Dendritic cell treated with granulocyte-macrophage colony-stimulating factor and Interleukin-4, amounts not matched to agents 40 ng/mL and 50 ng/mL, for 4 days (primary cell): Measurements from ENCODE around the gene SP140.
"Not testable (repeated sequence)": the region's sequence is repeated elsewhere in the genome, so short reads cannot be mapped to it uniquely, and the experiment has no call there.

Experiments
- H3K27ac Mint-ChIP-seq: one replicate; pipeline ENCODE4 v1.8.0; 2022; ENCODE audit warnings: mild to moderate bottlenecking, mixed read lengths
- H3K27me3 Mint-ChIP-seq: one replicate; pipeline ENCODE4 v1.8.0; 2022; ENCODE audit warnings: mild to moderate bottlenecking, mixed read lengths
- H3K36me3 Mint-ChIP-seq: one replicate; pipeline ENCODE4 v1.8.0; 2022; ENCODE audit warnings: low read depth, mixed read lengths
- H3K4me1 Mint-ChIP-seq: one replicate; pipeline ENCODE4 v1.8.0; 2022; ENCODE audit warnings: low read depth, mixed read lengths
- H3K4me3 Mint-ChIP-seq: one replicate; pipeline ENCODE4 v1.8.0; 2022; ENCODE audit warnings: mild to moderate bottlenecking, moderate library complexity, mixed read lengths
- H3K9me3 Mint-ChIP-seq: one replicate; pipeline ENCODE4 v1.8.0; 2022; ENCODE audit warnings: mixed read lengths
- intact Hi-C: fragments of 100-400 bp; cut with micrococcal nuclease; formaldehyde crosslinking; loops from one replicate; pipeline ENCODE4 v1.15.0; 2022

The SP140 gene

DNA sequence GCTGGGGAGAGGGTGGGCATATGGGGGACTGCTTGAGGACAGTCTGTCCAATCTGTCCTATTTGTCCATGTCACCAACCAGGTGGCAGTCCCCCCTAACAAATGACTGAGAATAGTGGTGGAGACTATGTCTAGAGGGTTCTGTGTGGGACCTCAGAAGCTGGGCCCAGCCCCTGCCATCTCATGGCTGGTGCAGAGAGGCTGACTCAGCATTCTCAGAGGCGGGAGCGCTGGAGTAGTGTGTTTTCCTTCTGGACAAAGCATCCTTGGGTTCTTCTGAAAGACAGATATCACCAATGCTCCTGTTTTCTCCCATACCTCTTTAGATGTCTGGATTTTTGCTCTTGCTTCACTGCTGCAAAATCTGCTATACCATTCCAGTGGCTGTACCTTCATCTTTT lies 57.4 kb downstream of the SP140 start:
- intact Hi-C loops, result no loop called here
- Mint-ChIP-seq H3K27ac (no peak overlapping the region), H3K27me3 (peaks cover 4% of the 10 kb centered on the region), H3K4me1 (no peaks in the 10 kb centered on the region), H3K36me3 (no peaks in the 10 kb centered on the region), H3K9me3 (no peaks in the 10 kb centered on the region), H3K4me3 (no peak overlapping the region)

DNA sequence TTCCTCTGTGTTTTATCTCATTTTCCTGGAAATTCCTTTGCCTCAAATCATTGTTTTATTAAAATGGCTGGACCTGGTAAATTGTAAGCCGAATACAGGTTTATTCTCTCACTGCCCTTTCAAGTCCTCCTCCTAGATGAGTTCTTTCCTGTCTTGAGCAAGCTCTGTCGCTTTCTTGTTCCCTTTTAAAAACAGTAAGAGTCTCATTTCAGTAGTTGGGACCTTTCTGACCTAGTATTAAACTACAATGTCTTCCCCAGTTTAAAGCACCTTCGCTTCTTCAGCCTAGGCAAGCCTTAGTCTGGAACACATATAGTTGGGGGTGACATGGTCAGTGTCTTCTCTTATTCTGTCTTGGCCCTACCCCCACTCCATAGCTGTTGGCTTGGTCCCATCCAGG lies 60.5 kb downstream of the SP140 start:
- Mint-ChIP-seq H3K27ac (no peak overlapping the region), H3K27me3 (peaks cover 2% of the 10 kb centered on the region), H3K4me1 (no peaks in the 10 kb centered on the region), H3K36me3 (no peaks in the 10 kb centered on the region), H3K9me3 (no peaks in the 10 kb centered on the region), H3K4me3 (no peak overlapping the region)
- intact Hi-C loops, result no loop called here

- H3K4me3 Mint-ChIP-seq, intact Hi-C loops, H3K9me3 Mint-ChIP-seq, H3K4me1 Mint-ChIP-seq, H3K36me3 Mint-ChIP-seq, H3K27ac Mint-ChIP-seq, H3K27me3 Mint-ChIP-seq: not testable (repeated sequence)
Observed at GRCh38 chr2:230289311-230289710, 63.8 kb downstream of the SP140 start.

DNA sequence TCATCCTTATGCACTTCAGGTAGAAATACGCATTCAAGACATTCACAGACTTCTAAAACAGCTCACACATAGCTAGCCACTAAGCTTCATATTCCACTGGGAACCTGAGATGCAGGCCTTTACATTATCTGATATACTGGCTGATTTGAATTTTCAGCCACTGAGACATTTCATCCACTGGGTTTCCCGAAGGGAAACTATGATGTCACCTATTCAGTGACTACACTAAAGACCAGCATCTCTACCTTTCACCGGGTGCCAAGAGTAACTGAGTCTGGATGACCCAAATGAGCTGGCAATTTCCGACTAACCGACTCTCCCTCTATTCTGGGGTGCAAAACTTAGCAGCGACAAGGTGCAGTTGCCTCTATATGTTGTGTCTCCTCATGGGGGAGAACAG lies 69.7 kb downstream of the SP140 start:
- H3K4me3 Mint-ChIP-seq, result no peak overlapping the region
- H3K27me3 Mint-ChIP-seq, result no peaks in the 10 kb centered on the region
- intact Hi-C loops, result no loop called here
- H3K36me3 Mint-ChIP-seq, result no peaks in the 10 kb centered on the region
- H3K4me1 Mint-ChIP-seq, result no peaks in the 10 kb centered on the region
- H3K9me3 Mint-ChIP-seq, result peaks cover 19% of the 10 kb centered on the region
- no peak overlapping the region for H3K27ac Mint-ChIP-seq

GRCh38 chr2:230296917-230297316 lies 71.4 kb downstream of the SP140 start:
- H3K4me3 Mint-ChIP-seq, result no peak overlapping the region
- no peaks in the 10 kb centered on the region for H3K4me1 Mint-ChIP-seq
- intact Hi-C loops, result no loop called here
- peaks cover 33% of the 10 kb centered on the region for H3K9me3 Mint-ChIP-seq
- no peaks in the 10 kb centered on the region for H3K27me3 Mint-ChIP-seq
- H3K36me3 Mint-ChIP-seq, result no peaks in the 10 kb centered on the region
- H3K27ac Mint-ChIP-seq, result no peak overlapping the region

DNA sequence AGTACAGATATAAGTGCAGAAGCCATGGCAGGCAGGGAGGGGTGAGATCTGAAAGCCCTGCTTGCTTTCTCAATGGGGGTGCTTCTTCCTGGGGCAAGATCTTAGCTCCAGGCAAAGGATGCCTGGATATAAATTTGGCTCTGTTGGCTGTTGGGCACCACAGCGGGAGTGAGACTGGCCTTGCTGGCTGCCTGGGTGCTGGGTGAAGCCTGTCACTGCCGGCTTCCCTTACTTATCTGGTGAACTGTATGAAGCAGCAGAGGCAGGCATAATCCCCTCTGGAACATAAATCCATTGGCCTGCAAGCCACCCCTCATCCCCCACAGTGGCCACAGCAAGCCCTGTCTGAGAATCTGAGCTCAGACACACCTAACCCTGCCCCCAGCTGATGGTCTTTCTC lies 74.1 kb downstream of the SP140 start:
- H3K27me3 Mint-ChIP-seq, result no peaks in the 10 kb centered on the region
- H3K4me3 Mint-ChIP-seq, result no peak overlapping the region
- H3K4me1 Mint-ChIP-seq, result no peaks in the 10 kb centered on the region
- H3K9me3 Mint-ChIP-seq, result peaks cover 59% of the 10 kb centered on the region
- no peak overlapping the region for H3K27ac Mint-ChIP-seq
- intact Hi-C loops, result no loop called here
- H3K36me3 Mint-ChIP-seq, result no peaks in the 10 kb centered on the region

DNA sequence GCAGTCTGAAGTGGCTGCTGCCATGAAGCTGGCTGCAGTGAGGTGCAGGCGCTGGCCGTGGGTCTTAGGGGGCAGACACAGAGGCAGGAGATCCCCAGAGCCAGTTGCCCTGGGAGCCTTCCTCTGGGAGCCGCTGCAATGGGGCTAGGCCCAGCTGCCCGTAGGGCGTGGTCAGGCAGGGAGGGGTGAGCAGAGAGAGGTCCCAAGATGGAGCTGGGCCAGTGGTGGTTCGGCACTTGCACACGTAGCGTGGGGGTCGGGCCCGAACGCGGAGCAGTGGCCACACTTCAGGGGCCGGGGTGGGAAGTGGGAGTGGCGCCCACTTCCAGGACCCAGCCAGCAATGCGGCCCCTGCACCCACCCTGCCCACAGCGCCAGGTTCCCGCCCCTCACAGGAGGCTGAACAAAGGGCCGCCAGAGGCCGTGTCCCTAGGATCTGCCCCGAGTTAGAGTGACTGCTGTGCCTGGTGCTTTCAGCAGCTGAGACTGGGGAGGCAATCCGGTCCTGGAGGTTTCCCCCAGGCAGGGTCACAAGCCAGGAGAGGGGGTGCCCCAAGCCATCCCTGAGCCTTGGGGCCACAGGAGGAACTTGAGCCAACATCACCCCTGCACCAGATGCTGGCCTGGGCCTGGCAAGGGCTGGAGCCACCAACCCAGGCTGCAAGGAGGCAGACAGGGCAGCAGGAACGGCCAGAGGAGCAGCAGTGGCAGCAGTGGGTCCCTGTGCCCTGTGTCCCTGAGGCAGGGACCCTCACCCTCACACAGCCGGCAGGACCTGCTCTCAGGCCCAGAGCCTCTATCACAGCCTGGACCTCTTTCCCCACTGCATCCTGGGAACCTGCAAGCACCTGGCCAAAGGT lies 80.1 kb downstream of the SP140 start:
- intact Hi-C loops, result no loop called here
- Mint-ChIP-seq H3K9me3 (peaks cover 45% of the 10 kb centered on the region), H3K27ac (no peak overlapping the region)

DNA sequence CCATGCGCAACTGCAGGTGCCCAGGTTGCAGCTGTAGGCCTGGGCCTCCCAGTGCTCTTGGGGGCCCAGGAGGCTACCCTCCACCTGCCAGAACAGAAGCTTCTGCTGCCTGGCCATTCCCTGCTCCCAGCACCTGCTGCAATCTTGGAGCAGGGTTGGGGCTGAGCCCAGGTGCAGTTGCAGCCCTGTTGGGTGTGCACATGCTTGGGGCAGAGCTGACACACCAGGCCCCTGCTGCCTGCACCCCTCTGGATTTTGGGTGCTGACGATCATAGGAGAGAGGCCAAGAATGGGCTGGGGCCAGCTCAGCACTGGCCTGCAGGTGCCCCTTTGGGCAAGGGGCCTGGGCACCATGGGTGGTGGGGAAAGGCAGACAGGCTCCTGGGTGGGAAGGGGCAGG lies 80.9 kb downstream of the SP140 start:
- no peaks in the 10 kb centered on the region for H3K27me3 Mint-ChIP-seq
- intact Hi-C loops, result no loop called here
- H3K9me3 Mint-ChIP-seq, result peaks cover 40% of the 10 kb centered on the region
- H3K27ac Mint-ChIP-seq, result no peak overlapping the region
- H3K36me3 Mint-ChIP-seq, result no peaks in the 10 kb centered on the region
- no peaks in the 10 kb centered on the region for H3K4me1 Mint-ChIP-seq
- no peak overlapping the region for H3K4me3 Mint-ChIP-seq

More for the DNA sequence above, 80.1 kb downstream of the SP140 start:
- H3K4me3 Mint-ChIP-seq, result no peak overlapping the region
- no peaks in the 10 kb centered on the region for H3K27me3 Mint-ChIP-seq
- H3K36me3 Mint-ChIP-seq, result no peaks in the 10 kb centered on the region
- H3K4me1 Mint-ChIP-seq, result no peaks in the 10 kb centered on the region

- intact Hi-C loops, result no loop called here
- H3K4me1 Mint-ChIP-seq, result no peaks in the 10 kb centered on the region
- no peak overlapping the region for H3K27ac Mint-ChIP-seq
- H3K36me3 Mint-ChIP-seq, result no peaks in the 10 kb centered on the region
- H3K27me3 Mint-ChIP-seq, result no peaks in the 10 kb centered on the region
- peaks cover 31% of the 10 kb centered on the region for H3K9me3 Mint-ChIP-seq
- H3K4me3 Mint-ChIP-seq, result no peak overlapping the region
Observed at GRCh38 chr2:230307485-230307884, 81.9 kb downstream of the SP140 start.

- no peaks in the 10 kb centered on the region for H3K36me3 Mint-ChIP-seq
- no peaks in the 10 kb centered on the region for H3K4me1 Mint-ChIP-seq
- H3K27ac Mint-ChIP-seq, result no peak overlapping the region
- H3K4me3 Mint-ChIP-seq, result no peak overlapping the region
- peaks cover 20% of the 10 kb centered on the region for H3K9me3 Mint-ChIP-seq
- intact Hi-C loops, result no loop called here
- no peaks in the 10 kb centered on the region for H3K27me3 Mint-ChIP-seq
Observed at GRCh38 chr2:230308402-230309000, 83.0 kb downstream of the SP140 start.

GRCh38 chr2:230310792-230311191 lies 85.3 kb downstream of the SP140 start:
- H3K4me3 Mint-ChIP-seq, H3K27ac Mint-ChIP-seq, H3K36me3 Mint-ChIP-seq, H3K9me3 Mint-ChIP-seq, intact Hi-C loops, H3K27me3 Mint-ChIP-seq: not testable (repeated sequence)
- H3K4me1 Mint-ChIP-seq, result peaks cover 10% of the 10 kb centered on the region

GRCh38 chr2:230311634-230312033 lies 86.1 kb downstream of the SP140 start:
- H3K36me3 Mint-ChIP-seq, H3K27ac Mint-ChIP-seq, H3K4me3 Mint-ChIP-seq, H3K9me3 Mint-ChIP-seq, intact Hi-C loops, H3K27me3 Mint-ChIP-seq: not testable (repeated sequence)
- peaks cover 10% of the 10 kb centered on the region for H3K4me1 Mint-ChIP-seq

DNA sequence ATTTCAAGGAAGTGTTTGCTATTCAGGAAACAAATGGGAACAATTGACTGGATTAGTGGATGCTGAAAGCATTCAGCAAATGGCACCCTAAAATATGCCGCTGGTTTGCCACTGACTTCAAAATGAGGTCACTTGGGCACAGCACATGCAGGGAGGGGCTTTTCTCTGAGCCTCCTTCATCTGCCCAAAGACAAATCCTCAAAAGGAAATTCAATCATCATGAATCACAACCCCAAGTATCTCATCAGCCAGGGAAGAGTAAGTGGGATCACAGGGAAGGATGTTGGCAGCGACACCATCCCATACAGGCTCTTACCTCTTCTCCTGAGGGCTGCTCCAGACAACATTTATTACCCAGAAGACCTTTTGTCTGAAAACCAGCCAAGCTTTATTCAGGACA lies 87.1 kb downstream of the SP140 start:
- intact Hi-C loops, result no loop called here
- Mint-ChIP-seq H3K36me3 (no peaks in the 10 kb centered on the region), H3K27me3 (no peaks in the 10 kb centered on the region), H3K9me3 (no peaks in the 10 kb centered on the region), H3K4me1 (peaks cover 11% of the 10 kb centered on the region), H3K4me3 (no peak overlapping the region), H3K27ac (no peak overlapping the region)

- Mint-ChIP-seq H3K4me3 (no peak overlapping the region), H3K9me3 (peaks cover 3% of the 10 kb centered on the region), H3K27me3 (no peaks in the 10 kb centered on the region), H3K36me3 (no peaks in the 10 kb centered on the region), H3K4me1 (peaks cover 36% of the 10 kb centered on the region), H3K27ac (no peak overlapping the region)
- intact Hi-C loops, result no loop called here
Observed at GRCh38 chr2:230317366-230317765, 91.8 kb downstream of the SP140 start.
